Endothelial cell of umbilical vein (primary cell): ENCODE results near the gene SPTBN4. TPM values are rescaled to one million over a fixed set of nuclear protein-coding genes. Genes with fewer than 3 reads are reported as not detected.

ENCODE experiments used
- BruUV-seq: library from RNA; stranded (reverse); fragments of 400-500 nt; replicated peaks from 2 replicates; lab custom pipeline; 2021; lab: Mats Ljungman, UMichigan
- CTCF ChIA-PET: fragments of 300-600, 350-600 bp; sonication (Branson Sonifier 250); formaldehyde crosslinking; loops from one replicate; lab custom pipeline; 2021; ENCODE audit warnings: antibody characterized with exemption, inconsistent platforms; lab: Charles Lee
- POLR2A ChIA-PET: fragments of 300-600, 350-600 bp; sonication (Branson Sonifier 250); formaldehyde crosslinking; loops from one replicate; lab custom pipeline; 2021; ENCODE audit warnings: antibody characterized with exemption, inconsistent platforms; lab: Charles Lee
- DNase-seq: peaks from one replicate; pipeline ENCODE4 v3.0.0-alpha.2; 2011; ENCODE audit warnings: low read depth, low spot score
- FAIRE-seq: peaks from 2 replicates; lab custom pipeline; 2011; peaks lifted over from hg19 to GRCh38; lab: Jason Lieb, UNC
- H2AFZ ChIP-seq: 2 replicates; pipeline ENCODE4 v1.6.0; 2012; ENCODE audit warnings: low read depth, low read length, control low read depth, inconsistent platforms
- H3K27ac ChIP-seq: 2 replicates; pipeline ENCODE4 v1.5.1; 2011; ENCODE audit warnings: low read depth, mild to moderate bottlenecking, control low read depth, low read length, moderate library complexity; ENCODE audit not compliant: insufficient read depth
- H3K27me3 ChIP-seq, 2 experiments: 2 replicates each; pipeline versions ENCODE4 v1.6.0 to v1.6.1; 2011; ENCODE audit warnings: low read length in 2 of 2, mixed read lengths in 1 of 2; ENCODE audit not compliant: control insufficient read depth in 2 of 2, insufficient read depth in 2 of 2
- H3K36me3 ChIP-seq, 2 experiments: 2 replicates in 1 of 2; 3 replicates in 1 of 2; pipeline ENCODE4 v1.5.1; 2011; ENCODE audit warnings: low read length in 2 of 2, mild to moderate bottlenecking in 1 of 2, moderate library complexity in 1 of 2; ENCODE audit not compliant: control insufficient read depth in 2 of 2, insufficient read depth in 2 of 2; ENCODE audit errors: extremely low read depth in 1 of 2
- H3K4me1 ChIP-seq: 3 replicates; pipeline ENCODE4 v1.5.1; 2011; ENCODE audit warnings: mild to moderate bottlenecking, low read length; ENCODE audit not compliant: control insufficient read depth, insufficient read depth; ENCODE audit errors: extremely low read depth
- H3K4me2 ChIP-seq: 2 replicates; pipeline ENCODE4 v1.6.1; 2011; ENCODE audit warnings: low read length, control low read depth, mixed read lengths; ENCODE audit not compliant: insufficient read depth
- H3K4me3 ChIP-seq, 3 experiments: fragments of 200-600 bp in 1 of 3; sonication (generic), shearing (Covaris generic) in 1 of 3; replicated peaks in 1 of 3; 2 replicates each; pipeline ENCODE4 v1.5.1; 2011 to 2016; ENCODE audit warnings: control low read depth in 3 of 3, low read length in 3 of 3, mild to moderate bottlenecking in 2 of 3, inconsistent platforms in 1 of 3, low read depth in 1 of 3, moderate library complexity in 1 of 3; ENCODE audit not compliant: insufficient read depth in 1 of 3
- H3K79me2 ChIP-seq: 2 replicates; pipeline ENCODE4 v1.6.0; 2012; ENCODE audit warnings: low read length, inconsistent platforms; ENCODE audit not compliant: control insufficient read depth, insufficient read depth
- H3K9ac ChIP-seq: replicated peaks from 2 replicates; pipeline ENCODE3; 2011; ENCODE audit warnings: low read length, control low read depth; ENCODE audit not compliant: insufficient read depth; ENCODE audit errors: extremely low read depth
- H3K9me1 ChIP-seq: replicated peaks from 3 replicates; pipeline ENCODE4 v1.6.0; 2011; ENCODE audit warnings: mild to moderate bottlenecking, low read length; ENCODE audit not compliant: control insufficient read depth, insufficient read depth; ENCODE audit errors: extremely low read depth
- H3K9me3 ChIP-seq: replicated peaks from 2 replicates; pipeline ENCODE4 v1.5.1; 2012; ENCODE audit warnings: low read length, inconsistent platforms; ENCODE audit not compliant: control insufficient read depth, insufficient read depth
- H4K20me1 ChIP-seq: replicated peaks from 2 replicates; pipeline ENCODE3; 2011; ENCODE audit warnings: mild to moderate bottlenecking, low read length; ENCODE audit not compliant: control insufficient read depth, insufficient read depth; ENCODE audit errors: extremely low read depth
- EZH2 ChIP-seq: IDR thresholded peaks from 2 replicates; pipeline ENCODE4 v1.6.1; 2012; ENCODE audit warnings: borderline replicate concordance, low read depth, mild to moderate bottlenecking, moderate library complexity, low read length, inconsistent platforms; ENCODE audit not compliant: severe bottlenecking
- FOS ChIP-seq: IDR thresholded peaks from 2 replicates; pipeline ENCODE4 v1.6.1; 2011; ENCODE audit warnings: mild to moderate bottlenecking, low read length, moderate library complexity, borderline replicate concordance; ENCODE audit not compliant: insufficient read depth
- GATA2 ChIP-seq: IDR thresholded peaks from 2 replicates; pipeline ENCODE4 v1.7.0; 2011; ENCODE audit warnings: low read depth, mild to moderate bottlenecking, moderate library complexity, mixed read lengths, low read length; ENCODE audit not compliant: insufficient read length, insufficient read depth
- JUN ChIP-seq: IDR thresholded peaks from 2 replicates; pipeline ENCODE4 v1.6.1; 2011; ENCODE audit warnings: borderline replicate concordance, low read depth; ENCODE audit not compliant: insufficient read length, insufficient read depth
- MYC ChIP-seq: IDR thresholded peaks from one replicate; pipeline ENCODE4 v1.6.1; 2011; ENCODE audit warnings: mild to moderate bottlenecking, low read depth, low read length
- POLR2A ChIP-seq: IDR thresholded peaks from 2 replicates; pipeline ENCODE4 v1.6.1; 2012; ENCODE audit warnings: low read depth, mild to moderate bottlenecking, control low read depth, low read length
- POLR2AphosphoS5 ChIP-seq: IDR thresholded peaks from 2 replicates; pipeline ENCODE4 v1.6.1; 2012; ENCODE audit warnings: low read depth, mild to moderate bottlenecking, control low read depth, low read length, moderate library complexity; ENCODE audit not compliant: insufficient read depth
- dilution Hi-C: fragments of 300-500 bp; cut with MboI; formaldehyde crosslinking; loops from one replicate; pipeline ENCODE4 v1.15.0; 2019; ENCODE audit warnings: low sequenced_read_pairs; ENCODE audit not compliant: extremely low pct_ligation_motif_present
- intact Hi-C: fragments of 100-400 bp; cut with micrococcal nuclease; formaldehyde crosslinking; loops from one replicate; pipeline ENCODE4 v1.10.0; 2022
- polyA plus RNA-seq, 4 experiments: library from polyadenylated mRNA; depleted of rRNA in 3 of 4; stranded (reverse) in 3 of 4; unstranded in 1 of 4; fragments of >200 nt; gene quantifications; 2 replicates each; pipeline versions ENCODE4 v1.2.1 to v1.2.3, GENCODE V29; 2011 to 2012; ENCODE audit warnings: missing spikeins in 1 of 4
- total RNA-seq: library from RNA; stranded (reverse); gene quantifications from 2 replicates; pipeline ENCODE4 v1.2.3, GENCODE V29; 2021
- TF ChIP-seq, protein P1 (sequence below): IDR thresholded peaks from 2 replicates; pipeline ENCODE4 v1.6.1; 2011; ENCODE audit not compliant: insufficient read depth, insufficient read length
- TF ChIP-seq, protein P2 (sequence below), 2 donors: IDR thresholded peaks; 1 replicate in 1 of 2; 2 replicates in 1 of 2; pipeline ENCODE4 v1.5.1; 2011; ENCODE audit warnings: low read length in 2 of 2, mild to moderate bottlenecking in 2 of 2, moderate library complexity in 2 of 2, control low read depth in 1 of 2, inconsistent platforms in 1 of 2, low read depth in 1 of 2; ENCODE audit not compliant: insufficient read depth in 1 of 2; ENCODE audit errors: extremely low read depth in 1 of 2

SPTBN4 gene
- total and polyA plus RNA-seq, 2 donors (not counting 3 experiments of a cell fraction or from before 2014, with no cell fraction given) = 0.33 TPM; not detected in 1

DNA sequence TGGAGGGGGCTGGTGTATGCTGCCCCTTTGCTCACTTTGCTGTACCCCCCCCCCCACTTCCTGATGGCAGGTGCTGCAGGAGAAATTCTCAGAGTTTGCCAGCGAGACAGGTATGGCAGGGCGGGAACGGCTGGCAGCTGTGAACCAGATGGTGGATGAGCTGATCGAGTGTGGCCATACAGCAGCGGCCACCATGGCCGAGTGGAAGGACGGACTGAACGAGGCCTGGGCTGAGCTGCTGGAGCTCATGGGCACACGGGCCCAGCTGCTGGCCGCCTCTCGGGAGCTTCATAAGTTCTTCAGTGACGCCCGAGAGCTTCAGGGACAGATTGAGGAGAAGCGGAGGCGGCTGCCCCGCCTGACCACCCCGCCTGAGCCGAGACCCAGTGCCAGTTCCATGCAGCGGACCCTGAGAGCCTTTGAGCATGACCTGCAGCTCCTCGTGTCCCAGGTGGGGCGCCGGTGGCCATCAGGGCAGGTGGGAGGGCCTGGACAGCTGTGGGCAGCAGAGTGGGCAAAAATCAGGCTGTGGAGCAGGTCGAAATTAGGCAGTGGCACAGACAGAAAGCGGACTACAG, 90.2 kb downstream of the SPTBN4 start:
- TF ChIP-seq GATA2 (no peak), FOS (no peak), JUN (no peak), POLR2AphosphoS5 (no peak), MYC (no peak), POLR2A (no peak), EZH2 (no peak)
- TF ChIP-seq, protein P1, sequence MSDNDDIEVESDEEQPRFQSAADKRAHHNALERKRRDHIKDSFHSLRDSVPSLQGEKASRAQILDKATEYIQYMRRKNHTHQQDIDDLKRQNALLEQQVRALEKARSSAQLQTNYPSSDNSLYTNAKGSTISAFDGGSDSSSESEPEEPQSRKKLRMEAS = no peak
- TF ChIP-seq, protein P2, sequence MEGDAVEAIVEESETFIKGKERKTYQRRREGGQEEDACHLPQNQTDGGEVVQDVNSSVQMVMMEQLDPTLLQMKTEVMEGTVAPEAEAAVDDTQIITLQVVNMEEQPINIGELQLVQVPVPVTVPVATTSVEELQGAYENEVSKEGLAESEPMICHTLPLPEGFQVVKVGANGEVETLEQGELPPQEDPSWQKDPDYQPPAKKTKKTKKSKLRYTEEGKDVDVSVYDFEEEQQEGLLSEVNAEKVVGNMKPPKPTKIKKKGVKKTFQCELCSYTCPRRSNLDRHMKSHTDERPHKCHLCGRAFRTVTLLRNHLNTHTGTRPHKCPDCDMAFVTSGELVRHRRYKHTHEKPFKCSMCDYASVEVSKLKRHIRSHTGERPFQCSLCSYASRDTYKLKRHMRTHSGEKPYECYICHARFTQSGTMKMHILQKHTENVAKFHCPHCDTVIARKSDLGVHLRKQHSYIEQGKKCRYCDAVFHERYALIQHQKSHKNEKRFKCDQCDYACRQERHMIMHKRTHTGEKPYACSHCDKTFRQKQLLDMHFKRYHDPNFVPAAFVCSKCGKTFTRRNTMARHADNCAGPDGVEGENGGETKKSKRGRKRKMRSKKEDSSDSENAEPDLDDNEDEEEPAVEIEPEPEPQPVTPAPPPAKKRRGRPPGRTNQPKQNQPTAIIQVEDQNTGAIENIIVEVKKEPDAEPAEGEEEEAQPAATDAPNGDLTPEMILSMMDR (IDR thresholded peaks at IDR 0.05; ENCODE audit: extremely low read depth in 1 of 2, insufficient read depth in 1 of 2, low read depth in 1 of 2, low read length in 2 of 2) = no peak
- Histone ChIP-seq H3K36me3 (no peaks in the 10 kb centered on the region), H3K9ac (no peak overlapping the region), H3K4me3 (no peak overlapping the region), H2AFZ (no peak overlapping the region), H4K20me1 (no peaks in the 10 kb centered on the region), H3K79me2 (no peaks in the 10 kb centered on the region), H3K27ac (no peak overlapping the region), H3K4me2 (no peak overlapping the region), H3K27me3 (peaks cover 21 to 23% of the 10 kb centered on the region in 2 experiments), H3K4me1 (no peaks in the 10 kb centered on the region), H3K9me3 (no peaks in the 10 kb centered on the region), H3K9me1 (no peaks in the 10 kb centered on the region)
- ChIA-PET CTCF (interaction anchor here (1.0 to 4.1 kb wide), 5 partner anchors 9 to 78 kb away, joined by 3 to 19 read pairs (median 5); no protein-coding TSS in a partner anchor), POLR2A (no interaction called here)
- dilution Hi-C loops (no loop called here), intact Hi-C loops (no loop called here)
- FAIRE-seq (no peak), DNase-seq (no peak)
- BruUV-seq = no TSS peak
